SK-N-SH (cell line): ENCODE data around the gene HSPA4L. TPM values are rescaled to one million over a fixed set of nuclear protein-coding genes. Genes with fewer than 3 reads are reported as not detected.

Source experiments
- CTCF ChIA-PET: fragments of 300-600, 350-600 bp; formaldehyde crosslinking; extraction: SDS; loops from one replicate; lab custom pipeline; 2021; lab: Yijun Ruan, JAX
- POLR2A ChIA-PET: fragments of 350-600 bp; sonication (Branson Sonifier 250); formaldehyde crosslinking; extraction: SDS; loops from one replicate; lab custom pipeline; 2020; ENCODE audit warnings: antibody characterized with exemption, inconsistent platforms; lab: Yijun Ruan, JAX
- DNase-seq: peaks from one replicate; pipeline ENCODE4 v3.0.0; 2012
- H2AFZ ChIP-seq: fragments of 200-600 bp; sonication (generic); 2 replicates; pipeline ENCODE4 v1.8.1; 2016; ENCODE audit warnings: antibody characterized with exemption, mild to moderate bottlenecking, low read depth
- H3F3A ChIP-seq: fragments of 200-600 bp; sonication (generic); replicated peaks from 2 replicates; pipeline ENCODE3; 2016; ENCODE audit warnings: antibody characterized with exemption, mild to moderate bottlenecking; ENCODE audit not compliant: insufficient read depth
- H3K27ac ChIP-seq, 2 experiments: fragments of 200-500 bp in 1 of 2; fragments of 200-600 bp in 1 of 2; sonication (Bioruptor generic) in 1 of 2; sonication (generic), shearing (Covaris generic) in 1 of 2; 2 replicates each; pipeline versions ENCODE4 v1.5.1 to v1.6.1; 2014 to 2016; ENCODE audit warnings: low read depth in 2 of 2, inconsistent platforms in 1 of 2, low read length in 1 of 2, mild to moderate bottlenecking in 1 of 2, mixed read lengths in 1 of 2
- H3K27me3 ChIP-seq: fragments of 200-600 bp; sonication (generic), shearing (Covaris generic); 2 replicates; pipeline ENCODE4 v1.6.1; 2016; ENCODE audit warnings: mixed run types; ENCODE audit not compliant: insufficient read depth
- H3K36me3 ChIP-seq, 2 experiments: fragments of 200-500 bp in 1 of 2; fragments of 200-600 bp in 1 of 2; sonication (Bioruptor generic) in 1 of 2; sonication (generic) in 1 of 2; replicated peaks in 1 of 2; 2 replicates each; pipeline versions ENCODE3 to v1.5.1; 2014 to 2016; ENCODE audit warnings: low read length in 1 of 2, mild to moderate bottlenecking in 1 of 2; ENCODE audit not compliant: insufficient read depth in 2 of 2, control insufficient read depth in 1 of 2
- H3K4me1 ChIP-seq, 2 experiments: fragments of 200-500 bp in 1 of 2; fragments of 200-600 bp in 1 of 2; sonication (Bioruptor generic) in 1 of 2; sonication (generic), shearing (Covaris generic) in 1 of 2; 2 replicates each; pipeline versions ENCODE4 v1.5.1 to v1.6.1; 2014 to 2016; ENCODE audit warnings: low read depth in 1 of 2, low read length in 1 of 2, mixed run types in 1 of 2; ENCODE audit not compliant: insufficient read depth in 2 of 2, control insufficient read depth in 1 of 2
- H3K4me2 ChIP-seq: fragments of 200-600 bp; sonication (generic), shearing (Covaris generic); 2 replicates; pipeline ENCODE4 v1.6.1; 2017; ENCODE audit warnings: mixed run types
- H3K4me3 ChIP-seq, 2 experiments: fragments of 200-500 bp in 1 of 2; fragments of 200-600 bp in 1 of 2; sonication (Bioruptor generic) in 1 of 2; sonication (generic), shearing (Covaris generic) in 1 of 2; 2 replicates each; pipeline versions ENCODE4 v1.5.1 to v1.8.1; 2014 to 2016; ENCODE audit warnings: low read depth in 2 of 2, inconsistent platforms in 1 of 2, low read length in 1 of 2, mild to moderate bottlenecking in 1 of 2, mixed read lengths in 1 of 2, moderate library complexity in 1 of 2
- H3K79me2 ChIP-seq: fragments of 200-600 bp; sonication (generic); 2 replicates; pipeline ENCODE4 v1.8.1; 2017; ENCODE audit warnings: mild to moderate bottlenecking; ENCODE audit not compliant: insufficient read depth
- H3K9ac ChIP-seq: fragments of 200-600 bp; sonication (generic); 2 replicates; pipeline ENCODE4 v1.6.1; 2017; ENCODE audit warnings: mixed run types
- H3K9me2 ChIP-seq: fragments of 200-600 bp; sonication (generic); 2 replicates; pipeline ENCODE4 v1.6.1; 2017; ENCODE audit warnings: mixed run types
- H3K9me3 ChIP-seq: fragments of 200-600 bp; sonication (generic); 2 replicates; pipeline ENCODE4 v1.6.1; 2017; ENCODE audit warnings: mixed run types, mild to moderate bottlenecking, moderate library complexity
- H4K20me1 ChIP-seq: fragments of 200-600 bp; sonication (generic); 2 replicates; pipeline ENCODE4 v1.6.1; 2017; ENCODE audit warnings: mild to moderate bottlenecking, mixed run types; ENCODE audit not compliant: insufficient read depth
- CTCF ChIP-seq: fragments of 200-600 bp; sonication (generic); IDR thresholded peaks from 2 replicates; pipeline ENCODE4 v1.6.1; 2017; ENCODE audit warnings: antibody characterized with exemption, mild to moderate bottlenecking, moderate library complexity
- EP300 ChIP-seq, 2 experiments: IDR thresholded peaks; 2 replicates each; pipeline versions ENCODE4 v1.4.0 to v1.6.1; 2012; ENCODE audit warnings: borderline replicate concordance in 1 of 2, low read depth in 1 of 2, low read length in 1 of 2
- FOXJ3 ChIP-seq: sonication (generic); formaldehyde crosslinking; IDR thresholded peaks from 2 replicates; pipeline ENCODE4 v1.5.1; 2020; ENCODE audit warnings: mild to moderate bottlenecking, missing genetic modification reagents
- FOXM1 ChIP-seq: IDR thresholded peaks from 2 replicates; pipeline ENCODE4 v1.4.0; 2012; ENCODE audit warnings: low read depth, mild to moderate bottlenecking
- GABPA ChIP-seq: IDR thresholded peaks from 2 replicates; pipeline ENCODE4 v1.4.0; 2012; ENCODE audit warnings: low read depth, mild to moderate bottlenecking
- GATA2 ChIP-seq: sonication (generic); formaldehyde crosslinking; IDR thresholded peaks from 2 replicates; pipeline ENCODE4 v1.5.0; 2020; ENCODE audit warnings: mild to moderate bottlenecking, missing genetic modification reagents
- MAX ChIP-seq: IDR thresholded peaks from 2 replicates; pipeline ENCODE4 v1.4.0; 2012; ENCODE audit warnings: low read depth
- MXI1 ChIP-seq: IDR thresholded peaks from 2 replicates; pipeline ENCODE4 v1.6.1; 2012; ENCODE audit warnings: mild to moderate bottlenecking, low read depth, low read length, improper control_type of control experiment
- NFIC ChIP-seq: IDR thresholded peaks from 2 replicates; pipeline ENCODE4 v1.4.0; 2012; ENCODE audit warnings: borderline replicate concordance
- RAD21 ChIP-seq: IDR thresholded peaks from 2 replicates; pipeline ENCODE4 v1.6.1; 2012; ENCODE audit warnings: mild to moderate bottlenecking, low read length
- RCOR1 ChIP-seq: fragments of 150-350 bp; IDR thresholded peaks from 2 replicates; pipeline ENCODE4 v1.6.1; 2017; ENCODE audit warnings: antibody characterized with exemption, low read length
- TAF1 ChIP-seq: IDR thresholded peaks from 2 replicates; pipeline ENCODE4 v1.6.1; 2012; ENCODE audit warnings: low read depth, mild to moderate bottlenecking, low read length, moderate library complexity, borderline replicate concordance
- TCF12 ChIP-seq: IDR thresholded peaks from 2 replicates; pipeline ENCODE4 v1.4.0; 2012
- TEAD4 ChIP-seq: IDR thresholded peaks from 2 replicates; pipeline ENCODE4 v1.4.0; 2012; ENCODE audit warnings: mild to moderate bottlenecking, borderline replicate concordance; ENCODE audit not compliant: insufficient read depth
- USF1 ChIP-seq: IDR thresholded peaks from 2 replicates; pipeline ENCODE4 v1.4.0; 2012; ENCODE audit warnings: low read depth, borderline replicate concordance
- WGBS: methylation state at CpG from one replicate; pipeline ENCODE4 v1.1.6; 2017; ENCODE audit warnings: low lambda C conversion rate; 5-methylcytosine and 5-hydroxymethylcytosine counted together
- polyA plus RNA-seq, 3 experiments: library from polyadenylated mRNA; depleted of rRNA; stranded (reverse); fragments of >200 nt; gene quantifications; 2 replicates each; pipeline ENCODE4 v1.2.3, GENCODE V29; 2012
- TF ChIP-seq, protein P1 (sequence below): IDR thresholded peaks from 2 replicates; pipeline ENCODE4 v1.4.0; 2012; ENCODE audit warnings: low read depth, borderline replicate concordance
- TF ChIP-seq, protein P2 (sequence below): fragments of 150-350 bp; IDR thresholded peaks from 2 replicates; pipeline ENCODE4 v1.6.1; 2017; ENCODE audit warnings: antibody characterized with exemption, low read length, low read depth, borderline replicate concordance

The HSPA4L gene
- polyA plus RNA-seq, 1 of the 3 experiments (the other 2 are of a cell fraction): 1.6 TPM

- Histone ChIP-seq H3K4me1 (no peaks in the 10 kb centered on the region; a peak in 1 of 4 replicates), H3K79me2 (no peaks in the 10 kb centered on the region), H3K9me3 (peaks cover 11% of the 10 kb centered on the region), H3K27me3 (no peaks in the 10 kb centered on the region), H2AFZ (no peak overlapping the region), H3K36me3 (peaks cover 0 to 3% of the 10 kb centered on the region in 2 experiments), H3F3A (no peaks in the 10 kb centered on the region), H3K4me2 (no peak overlapping the region), H3K9me2 (no peaks in the 10 kb centered on the region), H3K9ac (no peak overlapping the region), H4K20me1 (no peaks in the 10 kb centered on the region), H3K27ac (no peak overlapping the region), H3K4me3 (no peak overlapping the region)
- no peak for DNase-seq
- CTCF ChIA-PET: interaction anchor here (0.9 kb wide), 1 partner anchor 43 kb away, joined by 3 read pairs; no protein-coding TSS in a partner anchor
- TF ChIP-seq TEAD4: no peak
- TF ChIP-seq TAF1: no peak
- TF ChIP-seq MAX: no peak
- no peak for TF ChIP-seq USF1
- TF ChIP-seq GATA2 (CRISPR knock-in tag): no peak
- no peak for TF ChIP-seq FOXM1
- no peak for TF ChIP-seq TCF12
- TF ChIP-seq RAD21: no peak
- no peak for TF ChIP-seq NFIC
- TF ChIP-seq, protein P1, sequence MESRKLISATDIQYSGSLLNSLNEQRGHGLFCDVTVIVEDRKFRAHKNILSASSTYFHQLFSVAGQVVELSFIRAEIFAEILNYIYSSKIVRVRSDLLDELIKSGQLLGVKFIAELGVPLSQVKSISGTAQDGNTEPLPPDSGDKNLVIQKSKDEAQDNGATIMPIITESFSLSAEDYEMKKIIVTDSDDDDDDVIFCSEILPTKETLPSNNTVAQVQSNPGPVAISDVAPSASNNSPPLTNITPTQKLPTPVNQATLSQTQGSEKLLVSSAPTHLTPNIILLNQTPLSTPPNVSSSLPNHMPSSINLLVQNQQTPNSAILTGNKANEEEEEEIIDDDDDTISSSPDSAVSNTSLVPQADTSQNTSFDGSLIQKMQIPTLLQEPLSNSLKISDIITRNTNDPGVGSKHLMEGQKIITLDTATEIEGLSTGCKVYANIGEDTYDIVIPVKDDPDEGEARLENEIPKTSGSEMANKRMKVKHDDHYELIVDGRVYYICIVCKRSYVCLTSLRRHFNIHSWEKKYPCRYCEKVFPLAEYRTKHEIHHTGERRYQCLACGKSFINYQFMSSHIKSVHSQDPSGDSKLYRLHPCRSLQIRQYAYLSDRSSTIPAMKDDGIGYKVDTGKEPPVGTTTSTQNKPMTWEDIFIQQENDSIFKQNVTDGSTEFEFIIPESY: no peak
- TF ChIP-seq RCOR1: no peak
- no peak for TF ChIP-seq GABPA
- TF ChIP-seq MXI1: no peak
- no peak for TF ChIP-seq CTCF
- TF ChIP-seq, protein P2, sequence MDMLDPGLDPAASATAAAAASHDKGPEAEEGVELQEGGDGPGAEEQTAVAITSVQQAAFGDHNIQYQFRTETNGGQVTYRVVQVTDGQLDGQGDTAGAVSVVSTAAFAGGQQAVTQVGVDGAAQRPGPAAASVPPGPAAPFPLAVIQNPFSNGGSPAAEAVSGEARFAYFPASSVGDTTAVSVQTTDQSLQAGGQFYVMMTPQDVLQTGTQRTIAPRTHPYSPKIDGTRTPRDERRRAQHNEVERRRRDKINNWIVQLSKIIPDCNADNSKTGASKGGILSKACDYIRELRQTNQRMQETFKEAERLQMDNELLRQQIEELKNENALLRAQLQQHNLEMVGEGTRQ: no peak
- TF ChIP-seq EP300 (IDR thresholded peaks at IDR 0.05; ENCODE audit: borderline replicate concordance in 1 of 2, low read depth in 1 of 2, low read length in 1 of 2): no peak
- TF ChIP-seq FOXJ3: no peak
- POLR2A ChIA-PET: no interaction called here
- WGBS: 91% methylated on average over 12 of the region's 12 CpGs
Measured at GRCh38 chr4:127843704-127844600, 61.8 kb downstream of the HSPA4L start.
